ENCODE results near the gene SLC24A1.

- no peak for TF ChIP-seq POLR2A (IDR thresholded peaks at IDR 0.05; ENCODE audit: low read depth, low read length)
- no peak for TF ChIP-seq POLR2AphosphoS5 (IDR thresholded peaks at IDR 0.05; ENCODE audit: low read depth, low read length)
Measured at GRCh38 chr15:65576664-65577063, 45.1 kb upstream of the SLC24A1 start.

Measured in GM12891 (cell line).